Astrocyte (in vitro differentiated cells and primary cell): ENCODE measurements around the gene ONECUT3. TPM values are rescaled to one million over a fixed set of nuclear protein-coding genes. Genes with fewer than 3 reads are reported as not detected.

Experiments used
- DNase-seq: peaks from one replicate; pipeline ENCODE4 v3.0.0-alpha.2; 2010; ENCODE audit warnings: low read depth
- FAIRE-seq: peaks from 2 replicates; lab custom pipeline; 2011; peaks lifted over from hg19 to GRCh38; lab: Jason Lieb, UNC
- H2AFZ ChIP-seq: 2 replicates; pipeline ENCODE4 v1.6.0; 2012; ENCODE audit warnings: low read depth, low read length, inconsistent platforms
- H3K27ac ChIP-seq: 2 replicates; pipeline ENCODE4 v1.5.1; 2011; ENCODE audit warnings: low read depth, low read length, inconsistent platforms
- H3K27me3 ChIP-seq: 2 replicates; pipeline ENCODE4 v1.6.0; 2011; ENCODE audit warnings: low read length, inconsistent platforms; ENCODE audit not compliant: insufficient read depth
- H3K36me3 ChIP-seq: 2 replicates; pipeline ENCODE4 v1.5.1; 2011; ENCODE audit warnings: low read length, inconsistent platforms; ENCODE audit not compliant: insufficient read depth
- H3K4me1 ChIP-seq: 2 replicates; pipeline ENCODE4 v1.5.1; 2011; ENCODE audit warnings: low read length, inconsistent platforms; ENCODE audit not compliant: insufficient read depth
- H3K4me2 ChIP-seq: 2 replicates; pipeline ENCODE4 v1.6.0; 2012; ENCODE audit warnings: low read length, inconsistent platforms
- H3K4me3 ChIP-seq: 2 replicates; pipeline ENCODE4 v1.5.1; 2011; ENCODE audit warnings: low read depth, mild to moderate bottlenecking, low read length, inconsistent platforms; ENCODE audit not compliant: insufficient read depth
- H3K79me2 ChIP-seq: 2 replicates; pipeline ENCODE4 v1.6.0; 2012; ENCODE audit warnings: mild to moderate bottlenecking, low read length, inconsistent platforms; ENCODE audit not compliant: insufficient read depth
- H3K9ac ChIP-seq: 2 replicates; pipeline ENCODE4 v1.6.0; 2012; ENCODE audit warnings: mild to moderate bottlenecking, low read length, inconsistent platforms
- H3K9me3 ChIP-seq: 2 replicates; pipeline ENCODE4 v1.5.1; 2012; ENCODE audit warnings: low read depth, mild to moderate bottlenecking, low read length, inconsistent platforms; ENCODE audit not compliant: insufficient read depth
- H4K20me1 ChIP-seq: 2 replicates; pipeline ENCODE4 v1.6.0; 2012; ENCODE audit warnings: low read length, inconsistent platforms; ENCODE audit not compliant: insufficient read depth
- H3K27ac Mint-ChIP-seq: one replicate; pipeline ENCODE4 v1.8.0; 2021; ENCODE audit warnings: mild to moderate bottlenecking, mixed read lengths; ENCODE audit not compliant: unreplicated experiment
- H3K27me3 Mint-ChIP-seq: one replicate; pipeline ENCODE4 v1.8.0; 2021; ENCODE audit warnings: low read depth, mixed read lengths; ENCODE audit not compliant: unreplicated experiment
- H3K36me3 Mint-ChIP-seq: one replicate; pipeline ENCODE4 v1.8.0; 2021; ENCODE audit warnings: low read depth, mixed read lengths; ENCODE audit not compliant: unreplicated experiment
- H3K4me1 Mint-ChIP-seq: one replicate; pipeline ENCODE4 v1.8.0; 2021; ENCODE audit warnings: low read depth, mixed read lengths; ENCODE audit not compliant: unreplicated experiment
- H3K4me3 Mint-ChIP-seq: one replicate; pipeline ENCODE4 v1.8.0; 2021; ENCODE audit warnings: mild to moderate bottlenecking, moderate library complexity, mixed read lengths; ENCODE audit not compliant: unreplicated experiment
- H3K9me3 Mint-ChIP-seq: one replicate; pipeline ENCODE4 v1.8.0; 2021; ENCODE audit warnings: mild to moderate bottlenecking, mixed read lengths; ENCODE audit not compliant: unreplicated experiment
- CTCF ChIP-seq: IDR thresholded peaks from 2 replicates; pipeline ENCODE4 v1.5.1; 2011; ENCODE audit warnings: low read depth, mild to moderate bottlenecking, inconsistent platforms, low read length, moderate library complexity; ENCODE audit not compliant: insufficient read depth
- EZH2 ChIP-seq: IDR thresholded peaks from 2 replicates; pipeline ENCODE4 v1.6.1; 2012; ENCODE audit warnings: mild to moderate bottlenecking, low read length, inconsistent platforms; ENCODE audit not compliant: insufficient read depth
- total RNA-seq: library from RNA; stranded (reverse); gene quantifications from 2 replicates; pipeline ENCODE4 v1.2.1, GENCODE V29; 2021

The ONECUT3 gene
- total RNA-seq, 1 donor from 2014 or later: not detected

GRCh38 chr19:1819341-1820255 is 66.3 kb downstream of the ONECUT3 start:
- Histone ChIP-seq H3K4me3 (no peak overlapping the region), H3K9me3 (no peaks in the 10 kb centered on the region), H2AFZ (no peak overlapping the region), H3K79me2 (peaks cover 10% of the 10 kb centered on the region), H3K36me3 (no peaks in the 10 kb centered on the region), H4K20me1 (peaks cover 14% of the 10 kb centered on the region), H3K27me3 (no peaks in the 10 kb centered on the region), H3K4me1 (no peaks in the 10 kb centered on the region), H3K9ac (no peak overlapping the region), H3K27ac (no peak overlapping the region), H3K4me2 (no peak overlapping the region)
- DNase-seq (no peak), FAIRE-seq (no peak)
- TF ChIP-seq CTCF (no peak), EZH2 (no peak)
- H3K4me3 Mint-ChIP-seq: no peak overlapping the region
- H3K36me3 Mint-ChIP-seq: no peaks in the 10 kb centered on the region
- no peaks in the 10 kb centered on the region for H3K27me3 Mint-ChIP-seq
- H3K27ac Mint-ChIP-seq: no peak overlapping the region
- no peaks in the 10 kb centered on the region for H3K4me1 Mint-ChIP-seq
- no peaks in the 10 kb centered on the region for H3K9me3 Mint-ChIP-seq

GRCh38 chr19:1822210-1822609 is 68.9 kb downstream of the ONECUT3 start:
- Mint-ChIP-seq H3K27ac (no peak overlapping the region), H3K4me3 (no peak overlapping the region), H3K4me1 (peaks cover 4% of the 10 kb centered on the region), H3K9me3 (no peaks in the 10 kb centered on the region), H3K27me3 (no peaks in the 10 kb centered on the region), H3K36me3 (no peaks in the 10 kb centered on the region)
- Histone ChIP-seq H3K79me2 (peaks cover 15% of the 10 kb centered on the region), H3K4me3 (no peak overlapping the region), H3K9ac (no peak overlapping the region), H2AFZ (no peak overlapping the region), H3K27me3 (no peaks in the 10 kb centered on the region), H3K4me1 (peaks cover 2% of the 10 kb centered on the region), H4K20me1 (peaks cover 26% of the 10 kb centered on the region), H3K9me3 (no peaks in the 10 kb centered on the region), H3K27ac (no peak overlapping the region), H3K36me3 (no peaks in the 10 kb centered on the region), H3K4me2 (no peak overlapping the region)
- TF ChIP-seq CTCF (no peak), EZH2 (no peak)
- FAIRE-seq (no peak), DNase-seq (no peak)

DNA sequence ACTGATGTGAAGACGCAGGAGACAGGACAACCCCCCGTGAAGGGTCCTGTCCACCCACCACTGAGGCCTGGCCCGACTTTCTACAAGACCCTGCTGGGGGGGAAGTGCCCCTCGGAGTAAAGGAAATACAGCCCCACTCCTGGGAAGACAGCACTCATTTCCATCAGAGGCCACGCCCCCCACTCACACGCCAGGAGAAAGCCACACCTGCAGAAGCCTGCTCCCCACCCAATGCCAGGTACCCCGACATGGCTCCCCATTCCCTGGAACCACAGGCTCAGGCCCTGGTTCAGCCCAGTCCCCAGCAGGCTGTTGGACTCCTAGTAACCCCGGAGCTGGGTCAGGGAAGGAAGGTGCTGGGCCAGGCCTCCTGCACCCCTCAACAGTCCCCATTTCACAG is 69.7 kb downstream of the ONECUT3 start:
- FAIRE-seq (no peak), DNase-seq (no peak)
- no peaks in the 10 kb centered on the region for H3K9me3 Mint-ChIP-seq
- Histone ChIP-seq H3K9me3 (no peaks in the 10 kb centered on the region), H3K79me2 (peaks cover 15% of the 10 kb centered on the region), H4K20me1 (peaks cover 29% of the 10 kb centered on the region), H3K4me3 (no peak overlapping the region), H3K9ac (no peak overlapping the region), H3K4me2 (no peak overlapping the region), H3K4me1 (peaks cover 2% of the 10 kb centered on the region), H3K27ac (no peak overlapping the region), H2AFZ (no peak overlapping the region), H3K36me3 (no peaks in the 10 kb centered on the region), H3K27me3 (no peaks in the 10 kb centered on the region)
- no peaks in the 10 kb centered on the region for H3K36me3 Mint-ChIP-seq
- H3K27ac Mint-ChIP-seq: no peak overlapping the region
- peaks cover 4% of the 10 kb centered on the region for H3K4me1 Mint-ChIP-seq
- no peaks in the 10 kb centered on the region for H3K27me3 Mint-ChIP-seq
- no peak for TF ChIP-seq EZH2
- no peak for TF ChIP-seq CTCF
- no peak overlapping the region for H3K4me3 Mint-ChIP-seq
